Smooth muscle cell (in vitro differentiated cells): ENCODE results near the gene RANGAP1. TPM values are rescaled to one million over a fixed set of nuclear protein-coding genes. Genes with fewer than 3 reads are reported as not detected.
A peak's percentile ranks its signal among the peaks of the same experiment; 100 is the strongest.

ENCODE experiments used
- DNase-seq: peaks from one replicate; lab custom pipeline; 2025; ENCODE audit not compliant: unreplicated experiment; lab: John Stamatoyannopoulos, UW
- H2AFZ ChIP-seq: fragments of 200-600 bp; sonication (generic); 2 replicates; pipeline ENCODE4 v1.6.0; 2016; ENCODE audit warnings: antibody characterized with exemption, low read depth, mild to moderate bottlenecking
- H3F3A ChIP-seq: fragments of 200-600 bp; sonication (generic); 2 replicates; pipeline ENCODE4 v1.6.0; 2017; ENCODE audit warnings: antibody characterized with exemption, low read depth
- H3K27ac ChIP-seq: fragments of 200-600 bp; sonication (generic); 2 replicates; pipeline ENCODE4 v1.5.1; 2016; ENCODE audit warnings: low read depth, mild to moderate bottlenecking
- H3K27me3 ChIP-seq: fragments of 200-600 bp; sonication (generic); 2 replicates; pipeline ENCODE4 v1.6.1; 2016; ENCODE audit warnings: low read depth, mild to moderate bottlenecking
- H3K36me3 ChIP-seq: fragments of 200-600 bp; sonication (generic); 2 replicates; pipeline ENCODE4 v1.5.1; 2016; ENCODE audit warnings: low read depth
- H3K4me1 ChIP-seq: fragments of 200-600 bp; sonication (generic); 2 replicates; pipeline ENCODE4 v1.5.1; 2016; ENCODE audit warnings: low read depth
- H3K4me2 ChIP-seq: fragments of 200-600 bp; sonication (generic); 2 replicates; pipeline ENCODE4 v1.6.0; 2016; ENCODE audit warnings: mild to moderate bottlenecking
- H3K4me3 ChIP-seq: fragments of 200-600 bp; sonication (generic); 2 replicates; pipeline ENCODE4 v1.5.1; 2016; ENCODE audit warnings: mild to moderate bottlenecking
- H3K79me2 ChIP-seq: fragments of 200-600 bp; sonication (generic); 2 replicates; pipeline ENCODE4 v1.6.0; 2016; ENCODE audit warnings: low read depth, mild to moderate bottlenecking
- H3K9ac ChIP-seq: fragments of 200-600 bp; sonication (generic); 2 replicates; pipeline ENCODE4 v1.6.0; 2016; ENCODE audit warnings: low read depth
- H3K9me3 ChIP-seq: fragments of 200-600 bp; sonication (generic); replicated peaks from 2 replicates; pipeline ENCODE4 v1.5.1; 2016; ENCODE audit warnings: low read depth
- H4K20me1 ChIP-seq: fragments of 200-600 bp; sonication (generic); 2 replicates; pipeline ENCODE4 v1.6.0; 2016; ENCODE audit warnings: low read depth
- WGBS: methylation state at CpG from one replicate; pipeline ENCODE4 v1.1.7; 2016; ENCODE audit warnings: low lambda C conversion rate; 5-methylcytosine and 5-hydroxymethylcytosine counted together
- polyA plus RNA-seq: library from polyadenylated mRNA; unstranded; fragments of >200 nt; fragmentation: Nextera tagmentation; extraction: Ambion mirVana; gene quantifications from 2 replicates; pipeline ENCODE4 v1.2.1, GENCODE V29; 2016
- total RNA-seq: library from RNA; depleted of rRNA; stranded (reverse); fragments of >200 nt; gene quantifications from 2 replicates; pipeline ENCODE4 v1.2.3, GENCODE V29; 2014
- TF ChIP-seq, protein P1 (sequence below): fragments of 200-600 bp; sonication (generic); IDR thresholded peaks from 2 replicates; pipeline ENCODE4 v1.5.1; 2017; ENCODE audit warnings: borderline replicate concordance, mild to moderate bottlenecking, antibody characterized with exemption; ENCODE audit not compliant: insufficient read depth, poor library complexity, severe bottlenecking

RANGAP1 gene
- total and polyA plus RNA-seq, 2 experiments from 2014 or later: 20.6 to 21.7 TPM

- Histone ChIP-seq H3K36me3 (no peaks in the 10 kb centered on the region), H2AFZ (peak overlapping the region; percentile 83), H3K4me3 (peak overlapping the region; percentile 61), H3K9ac (peak overlapping the region; percentile 28), H4K20me1 (peaks cover under 1% of the 10 kb centered on the region), H3K4me1 (peaks cover 17% of the 10 kb centered on the region), H3K79me2 (peaks cover 23% of the 10 kb centered on the region), H3K9me3 (no peaks in the 10 kb centered on the region), H3K4me2 (peak overlapping the region; percentile 83), H3F3A (peaks cover 7% of the 10 kb centered on the region), H3K27ac (peak overlapping the region; percentile 6), H3K27me3 (no peaks in the 10 kb centered on the region)
- WGBS: 32% methylated on average over 15 of the region's 15 CpGs
- DNase-seq: no peak
- TF ChIP-seq, protein P1, sequence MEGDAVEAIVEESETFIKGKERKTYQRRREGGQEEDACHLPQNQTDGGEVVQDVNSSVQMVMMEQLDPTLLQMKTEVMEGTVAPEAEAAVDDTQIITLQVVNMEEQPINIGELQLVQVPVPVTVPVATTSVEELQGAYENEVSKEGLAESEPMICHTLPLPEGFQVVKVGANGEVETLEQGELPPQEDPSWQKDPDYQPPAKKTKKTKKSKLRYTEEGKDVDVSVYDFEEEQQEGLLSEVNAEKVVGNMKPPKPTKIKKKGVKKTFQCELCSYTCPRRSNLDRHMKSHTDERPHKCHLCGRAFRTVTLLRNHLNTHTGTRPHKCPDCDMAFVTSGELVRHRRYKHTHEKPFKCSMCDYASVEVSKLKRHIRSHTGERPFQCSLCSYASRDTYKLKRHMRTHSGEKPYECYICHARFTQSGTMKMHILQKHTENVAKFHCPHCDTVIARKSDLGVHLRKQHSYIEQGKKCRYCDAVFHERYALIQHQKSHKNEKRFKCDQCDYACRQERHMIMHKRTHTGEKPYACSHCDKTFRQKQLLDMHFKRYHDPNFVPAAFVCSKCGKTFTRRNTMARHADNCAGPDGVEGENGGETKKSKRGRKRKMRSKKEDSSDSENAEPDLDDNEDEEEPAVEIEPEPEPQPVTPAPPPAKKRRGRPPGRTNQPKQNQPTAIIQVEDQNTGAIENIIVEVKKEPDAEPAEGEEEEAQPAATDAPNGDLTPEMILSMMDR: no peak
Measured at GRCh38 chr22:41286639-41287091, 678 bp upstream of the RANGAP1 start.

GRCh38 chr22:41285441-41285819 is 557 bp downstream of the RANGAP1 start:
- under 1% methylated on average over 30 of the region's 30 CpGs for WGBS
- Histone ChIP-seq H3K9me3 (no peaks in the 10 kb centered on the region), H3K36me3 (no peaks in the 10 kb centered on the region), H4K20me1 (peaks cover 9% of the 10 kb centered on the region), H3K79me2 (peaks cover 23% of the 10 kb centered on the region), H2AFZ (peak overlapping the region; percentile 65), H3K4me2 (peak overlapping the region; percentile 92), H3F3A (peaks cover 7% of the 10 kb centered on the region), H3K27me3 (no peaks in the 10 kb centered on the region), H3K27ac (peak overlapping the region; percentile 92), H3K4me3 (peak overlapping the region; percentile 66), H3K4me1 (peaks cover 14% of the 10 kb centered on the region), H3K9ac (peak overlapping the region; percentile 81)
- TF ChIP-seq, protein P1: no peak
- peak; percentile 41 for DNase-seq

DNA sequence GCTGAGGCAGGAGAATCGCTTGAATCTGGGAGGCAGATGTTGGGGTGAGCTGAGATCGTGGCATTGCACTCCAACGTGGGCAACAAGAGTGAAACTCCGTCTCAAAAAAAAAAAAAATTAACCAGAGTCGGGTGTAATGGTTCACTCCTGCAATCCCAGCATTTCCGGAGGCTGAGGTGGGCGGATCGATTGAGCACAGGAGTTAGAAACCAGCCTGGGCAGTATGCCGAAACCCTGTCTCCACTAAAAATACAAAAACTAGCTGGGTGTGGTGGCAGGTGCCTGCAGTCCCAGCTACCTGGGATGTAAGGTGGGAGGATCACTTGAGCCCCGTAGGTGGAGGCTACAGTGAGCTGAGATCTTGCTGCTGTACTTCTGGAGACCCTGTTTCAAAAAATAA is 1.5 kb downstream of the RANGAP1 start:
- no peaks in the 10 kb centered on the region for H3K9me3 ChIP-seq
- no peaks in the 10 kb centered on the region for H3K36me3 ChIP-seq
- H3F3A ChIP-seq: peaks cover 7% of the 10 kb centered on the region
- H3K79me2 ChIP-seq: peaks cover 23% of the 10 kb centered on the region
- no peak for DNase-seq
- no peak overlapping the region for H2AFZ ChIP-seq
- H3K4me3 ChIP-seq: peak overlapping the region; percentile 66
- peak overlapping the region; percentile 92 for H3K4me2 ChIP-seq
- peak overlapping the region; percentile 81 for H3K9ac ChIP-seq
- 86% methylated on average over 10 of the region's 10 CpGs for WGBS
- H3K27me3 ChIP-seq: no peaks in the 10 kb centered on the region
- H4K20me1 ChIP-seq: peaks cover 9% of the 10 kb centered on the region
- H3K4me1 ChIP-seq: peaks cover 11% of the 10 kb centered on the region
- TF ChIP-seq, protein P1: no peak
- peak overlapping the region; percentile 92 for H3K27ac ChIP-seq

DNA sequence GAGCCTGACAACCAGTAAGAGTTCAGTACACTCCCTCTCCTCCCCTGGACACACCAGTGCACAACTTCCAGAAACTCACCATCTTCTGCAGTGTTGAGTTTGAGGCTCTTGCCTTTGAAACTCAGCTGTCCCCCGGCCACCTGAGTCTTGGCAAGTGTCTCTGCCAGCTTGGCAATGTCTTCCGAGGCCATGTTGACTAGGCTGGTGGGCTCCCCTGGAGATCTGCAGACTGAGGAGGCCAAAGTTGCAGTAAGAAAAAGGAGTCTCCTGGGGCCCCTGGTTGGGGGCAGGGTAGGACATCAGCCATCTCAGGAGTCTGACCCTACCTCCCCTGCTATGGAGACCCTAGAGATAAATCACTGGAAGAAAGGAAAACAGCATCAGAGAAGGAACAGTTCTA is 5.1 kb downstream of the RANGAP1 start:
- H4K20me1 ChIP-seq: peaks cover 9% of the 10 kb centered on the region
- H3K27me3 ChIP-seq: no peaks in the 10 kb centered on the region
- no peak overlapping the region for H3K4me2 ChIP-seq
- H3K27ac ChIP-seq: no peak overlapping the region
- WGBS: 100% methylated on average over 2 of the region's 2 CpGs
- no peaks in the 10 kb centered on the region for H3K9me3 ChIP-seq
- H3K9ac ChIP-seq: no peak overlapping the region
- H3K79me2 ChIP-seq: peaks cover 30% of the 10 kb centered on the region
- no peak for DNase-seq
- TF ChIP-seq, protein P1: no peak
- H2AFZ ChIP-seq: no peak overlapping the region
- H3K36me3 ChIP-seq: peaks cover 8% of the 10 kb centered on the region
- H3F3A ChIP-seq: peaks cover 7% of the 10 kb centered on the region
- no peak overlapping the region for H3K4me3 ChIP-seq
- H3K4me1 ChIP-seq: peaks cover 6% of the 10 kb centered on the region
